ENCODE results near the gene KCNC3. TPM values are rescaled to one million over a fixed set of nuclear protein-coding genes. Genes with fewer than 3 reads are reported as not detected.

KCNC3 gene
- total and polyA plus RNA-seq, 2 of the 13 experiments (the other 11 are each of a cell fraction or from before 2014, with no cell fraction given) = 0.29 to 1.7 TPM

- TF ChIP-seq AKNA (CRISPR knock-in tag; IDR thresholded peaks at IDR 0.05; ENCODE audit: borderline replicate concordance) (no peak), ZNF83 (CRISPR knock-in tag; IDR thresholded peaks at IDR 0.05; ENCODE audit: borderline replicate concordance) (no peak), ZNF101 (CRISPR knock-in tag; IDR thresholded peaks at IDR 0.05; ENCODE audit: borderline replicate concordance, low read depth) (no peak), SP4 (CRISPR knock-in tag; IDR thresholded peaks at IDR 0.05) (peak; percentile 63; the same call in 1 of the 2 replicates), PATZ1 (CRISPR knock-in tag; IDR thresholded peaks at IDR 0.05) (peak; percentile 91), ZSCAN12 (CRISPR knock-in tag; IDR thresholded peaks at IDR 0.05) (no peak), ZSCAN25 (CRISPR knock-in tag; IDR thresholded peaks at IDR 0.05) (0 out of 2 replicates have a peak, but pooled peaks have one; percentile 61), NAIF1 (CRISPR knock-in tag; IDR thresholded peaks at IDR 0.05; ENCODE audit: borderline replicate concordance) (no peak), MXI1 (IDR thresholded peaks at IDR 0.05; ENCODE audit: borderline replicate concordance, low read depth, low read length) (no peak), KAT8 (CRISPR knock-in tag; IDR thresholded peaks at IDR 0.05) (peak; percentile 27; the same call in 1 of the 2 replicates), CREB1 (IDR thresholded peaks at IDR 0.05) (peak; percentile 21; the same call in 1 of the 2 replicates), CREB1 (CRISPR knock-in tag; IDR thresholded peaks at IDR 0.05) (no peak), ISL2 (CRISPR knock-in tag; IDR thresholded peaks at IDR 0.05) (no peak), GMEB1 (CRISPR knock-in tag; IDR thresholded peaks at IDR 0.05; ENCODE audit: borderline replicate concordance) (peak; percentile 81), TEF (CRISPR knock-in tag; IDR thresholded peaks at IDR 0.05) (no peak), E2F1 (CRISPR knock-in tag; IDR thresholded peaks at IDR 0.05) (no peak), RELA (CRISPR knock-in tag; IDR thresholded peaks at IDR 0.05) (no peak), SALL1 (CRISPR knock-in tag; IDR thresholded peaks at IDR 0.05) (peak; percentile 35; the same call in 1 of the 2 replicates)
These were observed 17.2 kb downstream of the KCNC3 start (continued) for GRCh38 chr19:50311723-50312635.

All from HepG2 (cell line).